Motor neuron (in vitro differentiated cells): ENCODE results near the gene GTF2F2. TPM values are rescaled to one million over a fixed set of nuclear protein-coding genes. Genes with fewer than 3 reads are reported as not detected.

Experiments
- ATAC-seq, 8 experiments: fragments of 200-7000 bp; cut with Tn5 transposase; replicated peaks in 6 of 8; 2 replicates each; pipeline ENCODE4 v1.8.0; 2021; ENCODE audit warnings: mild to moderate bottlenecking in 8 of 8, moderate library complexity in 8 of 8
- H3K27ac ChIP-seq, 2 donors: fragments of 250-450 bp; sonication (Bioruptor Pico); 2 replicates each; pipeline ENCODE4 v1.9.0; 2021; ENCODE audit warnings: antibody characterized with exemption in 2 of 2, mild to moderate bottlenecking in 2 of 2, moderate library complexity in 1 of 2
- H3K4me1 ChIP-seq, 2 donors: fragments of 250-450 bp; sonication (Bioruptor Pico); replicated peaks in 1 of 2; 2 replicates each; pipeline ENCODE4 v1.6.1; 2021; ENCODE audit warnings: antibody characterized with exemption in 2 of 2, mild to moderate bottlenecking in 2 of 2, moderate library complexity in 1 of 2
- H3K4me3 ChIP-seq, 5 donors: fragments of 250-450 bp; sonication (Bioruptor Pico); 2 replicates each; pipeline ENCODE4 v1.9.0; 2021; ENCODE audit warnings: antibody characterized with exemption in 5 of 5, mild to moderate bottlenecking in 5 of 5, moderate library complexity in 4 of 5
- WGBS, 10 experiments: fragments of 450-650 bp; shearing (Covaris generic); methylation state at CpG; one replicate each; pipeline ENCODE4 v1.0.0; 2022; 5-methylcytosine and 5-hydroxymethylcytosine counted together
- in situ Hi-C, 9 experiments: fragments of 400-800 bp; cut with MboI; loops; one replicate each; pipeline ENCODE4 v1.15.0; 2021; ENCODE audit warnings: low sequenced_read_pairs in 9 of 9, low pct_unique_long_range_greater_than_20kb in 2 of 9; ENCODE audit not compliant: unreplicated experiment in 9 of 9
- total RNA-seq, 8 experiments: library from RNA; unstranded; fragments of 300-600 nt; gene quantifications; 2 replicates each; pipeline versions ENCODE4 v1.2.3 to v1.2.4, GENCODE V29; 2022

Gene GTF2F2
- total RNA-seq, 8 experiments from 2014 or later: 22.9 to 39.7 (median 33.4) TPM

GRCh38 chr13:45310341-45311131 is 190.2 kb downstream of the GTF2F2 start:
- Histone ChIP-seq H3K4me3 (peak overlapping the region in 3 of 5 donors; percentile 27 to 30 (median 28)), H3K27ac (no peak overlapping the region), H3K4me1 (peaks cover 4 to 5% of the 10 kb centered on the region in 2 donors)
- in situ Hi-C loops: loop anchor here in 5 of 9 experiments (25.0 kb wide), 2 partner anchors 248 to 273 kb away; no protein-coding TSS in a partner anchor
- no peak for ATAC-seq
- 0 to 44% (median 19%) methylated on average over 1 to 14 of the region's 15 CpGs; no CpG with 5 or more reads in 1 of the 10 experiments for WGBS, 10 experiments

- Histone ChIP-seq H3K4me1 (peaks cover 4 to 8% of the 10 kb centered on the region in 2 donors), H3K27ac (no peak overlapping the region), H3K4me3 (no peak overlapping the region)
- no peak for ATAC-seq
- in situ Hi-C loops: loop anchor here in 5 of 9 experiments (25.0 kb wide), 2 partner anchors 253 to 278 kb away; no protein-coding TSS in a partner anchor
- 94 to 100% methylated on average over 2 to 3 of the region's 10 CpGs; no CpG with 5 or more reads in 8 of the 10 experiments for WGBS, 10 experiments
Observed at GRCh38 chr13:45314822-45315221, 194.5 kb downstream of the GTF2F2 start.

GRCh38 chr13:45315520-45316167 is 195.3 kb downstream of the GTF2F2 start:
- WGBS, 10 experiments: 73 to 100% (median 88%) methylated on average over 1 to 8 of the region's 11 CpGs; no CpG with 5 or more reads in 2 of the 10 experiments
- H3K27ac ChIP-seq: no peak overlapping the region
- H3K4me1 ChIP-seq: peaks cover 3 to 8% of the 10 kb centered on the region in 2 donors
- in situ Hi-C loops: loop anchor here in 5 of 9 experiments (25.0 kb wide), 2 partner anchors 253 to 278 kb away; no protein-coding TSS in a partner anchor
- ATAC-seq: no peak
- H3K4me3 ChIP-seq: no peak overlapping the region

GRCh38 chr13:45316338-45316737 is 196.0 kb downstream of the GTF2F2 start:
- H3K27ac ChIP-seq: no peak overlapping the region
- 15 to 75% (median 49%) methylated on average over 2 to 4 of the region's 6 CpGs; no CpG with 5 or more reads in 2 of the 10 experiments for WGBS, 10 experiments
- H3K4me1 ChIP-seq: peaks cover 0 to 5% of the 10 kb centered on the region in 2 donors
- H3K4me3 ChIP-seq: no peak overlapping the region
- in situ Hi-C loops: loop anchor here in 5 of 9 experiments (25.0 kb wide), 2 partner anchors 254 to 279 kb away; no protein-coding TSS in a partner anchor
- ATAC-seq: no peak

- 61 to 100% (median 82%) methylated on average over 1 to 4 of the region's 5 CpGs; no CpG with 5 or more reads in 1 of the 10 experiments for WGBS, 10 experiments
- no peak for ATAC-seq
Observed at GRCh38 chr13:45316996-45317395, 196.7 kb downstream of the GTF2F2 start.

GRCh38 chr13:45320876-45321629 is 200.7 kb downstream of the GTF2F2 start:
- H3K4me1 ChIP-seq: peaks cover 0 to 5% of the 10 kb centered on the region in 2 donors
- peak in 3 of 8 experiments; percentile 18 to 62 (median 59) for ATAC-seq
- H3K4me3 ChIP-seq: no peak overlapping the region
- in situ Hi-C loops: loop anchor here in 5 of 9 experiments (25.0 kb wide), 2 partner anchors 259 to 284 kb away; no protein-coding TSS in a partner anchor
- 11 to 100% (median 74%) methylated on average over 1 to 4 of the region's 4 CpGs; no CpG with 5 or more reads in 2 of the 10 experiments for WGBS, 10 experiments
- H3K27ac ChIP-seq: no peak overlapping the region

More at GRCh38 chr13:45316996-45317395, 196.7 kb downstream of the GTF2F2 start:
- no peak overlapping the region for H3K27ac ChIP-seq
- no peak overlapping the region for H3K4me3 ChIP-seq
- in situ Hi-C loops: loop anchor here in 5 of 9 experiments (25.0 kb wide), 2 partner anchors 255 to 280 kb away; no protein-coding TSS in a partner anchor
- H3K4me1 ChIP-seq: peaks cover 0 to 5% of the 10 kb centered on the region in 2 donors

GRCh38 chr13:45325806-45326205 is 205.5 kb downstream of the GTF2F2 start:
- in situ Hi-C loops: no loop called here
- ATAC-seq: peak in 7 of 8 experiments; percentile 71 to 98 (median 93)

GRCh38 chr13:45327253-45327955 is 207.1 kb downstream of the GTF2F2 start:
- no peak overlapping the region for H3K4me3 ChIP-seq
- H3K4me1 ChIP-seq: no peaks in the 10 kb centered on the region
- H3K27ac ChIP-seq: no peak overlapping the region
- no peak for ATAC-seq
- in situ Hi-C loops: no loop called here
- WGBS, 10 experiments: 88 to 100% (median 97%) methylated on average over 2 to 7 of the region's 9 CpGs; no CpG with 5 or more reads in 1 of the 10 experiments

More at GRCh38 chr13:45325806-45326205, 205.5 kb downstream of the GTF2F2 start:
- no peak overlapping the region for H3K4me3 ChIP-seq
- H3K4me1 ChIP-seq: no peaks in the 10 kb centered on the region
- no peak overlapping the region for H3K27ac ChIP-seq
- 10 to 100% (median 56%) methylated on average over 1 to 3 of the region's 4 CpGs; no CpG with 5 or more reads in 4 of the 10 experiments for WGBS, 10 experiments

- in situ Hi-C loops: no loop called here
Observed at GRCh38 chr13:45328661-45329111, 208.4 kb downstream of the GTF2F2 start.

GRCh38 chr13:45331123-45331619 is 210.9 kb downstream of the GTF2F2 start:
- no peak overlapping the region for H3K4me3 ChIP-seq
- no peaks in the 10 kb centered on the region for H3K4me1 ChIP-seq
- H3K27ac ChIP-seq: no peak overlapping the region
- WGBS, 10 experiments: 0 to 100% (median 79%) methylated on average over 1 of the region's 1 CpG; no CpG with 5 or more reads in 4 of the 10 experiments
- in situ Hi-C loops: no loop called here
- ATAC-seq: peak in 2 of 8 experiments; percentile 2

More at GRCh38 chr13:45328661-45329111, 208.4 kb downstream of the GTF2F2 start:
- WGBS, 10 experiments: 6 to 100% (median 75%) methylated on average over 2 to 3 of the region's 3 CpGs; no CpG with 5 or more reads in 2 of the 10 experiments
- Histone ChIP-seq H3K27ac (no peak overlapping the region), H3K4me3 (no peak overlapping the region), H3K4me1 (no peaks in the 10 kb centered on the region)
- no peak for ATAC-seq

- in situ Hi-C loops: no loop called here
- no peak overlapping the region for H3K4me3 ChIP-seq
- peak in 1 of 8 experiments; percentile 2 for ATAC-seq
- H3K4me1 ChIP-seq: no peaks in the 10 kb centered on the region
- 38 to 100% (median 92%) methylated on average over 1 to 3 of the region's 3 CpGs for WGBS, 10 experiments
- H3K27ac ChIP-seq: no peak overlapping the region
Observed at GRCh38 chr13:45331692-45332035, 211.4 kb downstream of the GTF2F2 start.
